ENCODE data around the gene CFAP58. TPM values are rescaled to one million over a fixed set of nuclear protein-coding genes. Genes with fewer than 3 reads are reported as not detected.

Gene CFAP58
- total and polyA plus RNA-seq, 4 donors, result 0.01 to 0.09 (median 0.08) TPM; not detected in 1

GRCh38 chr10:104304356-104304745 is 49.3 kb upstream of the CFAP58 start:
- Histone ChIP-seq H3K9me3 (ENCODE audit: control insufficient read depth in 4 of 4, low read length in 3 of 4) (no peaks in the 10 kb centered on the region), H3K27me3 (ENCODE audit: control insufficient read depth in 4 of 4, insufficient read depth in 4 of 4, low read length in 3 of 4) (no peaks in the 10 kb centered on the region), H3K36me3 (ENCODE audit: control insufficient read depth in 4 of 4, insufficient read depth in 3 of 4, low read depth in 1 of 4, low read length in 3 of 4) (no peaks in the 10 kb centered on the region), H3K27ac (ENCODE audit: low read depth in 1 of 2, low read length in 2 of 2) (no peak overlapping the region), H3K9ac (ENCODE audit: low read depth in 1 of 2, low read length in 2 of 2) (no peak overlapping the region), H3K4me1 (ENCODE audit: control insufficient read depth in 4 of 4, insufficient read depth in 4 of 4, low read length in 3 of 4) (peaks cover 0 to 12% (median 4%) of the 10 kb centered on the region in 4 donors), H3K4me3 (ENCODE audit: low read depth in 1 of 3, low read length in 3 of 3) (no peak overlapping the region)
- TF ChIP-seq FOXA2 (IDR thresholded peaks at IDR 0.05) (no peak), SP1 (IDR thresholded peaks at IDR 0.05) (no peak), RAD21 (IDR thresholded peaks at IDR 0.05) (no peak), FOXA1 (IDR thresholded peaks at IDR 0.05) (no peak), CTCF (IDR thresholded peaks at IDR 0.05; ENCODE audit: low read depth, low read length, missing input control) (no peak), REST (IDR thresholded peaks at IDR 0.05) (no peak)
- 87% methylated on average over 4 of the region's 4 CpGs for WGBS
- DNase-seq (ENCODE audit: low spot score), result no peak

- no peak overlapping the region for H3K4me3 ChIP-seq (ENCODE audit: low read depth in 1 of 3, low read length in 3 of 3)
- H3K27ac ChIP-seq (ENCODE audit: low read depth in 1 of 2, low read length in 2 of 2), result no peak overlapping the region
- 71% methylated on average over 8 of the region's 8 CpGs for WGBS
Measured at GRCh38 chr10:104304927-104305326, 48.7 kb upstream of the CFAP58 start.

More at GRCh38 chr10:104304927-104305326, 48.7 kb upstream of the CFAP58 start:
- DNase-seq (ENCODE audit: low spot score), result no peak
- H3K9me3 ChIP-seq (ENCODE audit: control insufficient read depth in 4 of 4, low read length in 3 of 4), result no peaks in the 10 kb centered on the region
- no peaks in the 10 kb centered on the region for H3K27me3 ChIP-seq (ENCODE audit: control insufficient read depth in 4 of 4, insufficient read depth in 4 of 4, low read length in 3 of 4)
- peaks cover 0 to 12% (median 5%) of the 10 kb centered on the region in 4 donors for H3K4me1 ChIP-seq (ENCODE audit: control insufficient read depth in 4 of 4, insufficient read depth in 4 of 4, low read length in 3 of 4)
- H3K9ac ChIP-seq (ENCODE audit: low read depth in 1 of 2, low read length in 2 of 2), result no peak overlapping the region
- TF ChIP-seq ATF3 (IDR thresholded peaks at IDR 0.05), result no peak
- TF ChIP-seq HNF4G (IDR thresholded peaks at IDR 0.05), result no peak
- TF ChIP-seq CTCF (IDR thresholded peaks at IDR 0.05; ENCODE audit: low read depth, low read length, missing input control), result no peak
- TF ChIP-seq GABPA (IDR thresholded peaks at IDR 0.05 in 1 of 2, conservative IDR thresholded peaks at IDR 0.05 in 1 of 2), result no peak
- peak in 1 of 2 donors; percentile 7 for TF ChIP-seq RXRA (IDR thresholded peaks at IDR 0.05)
- peak; percentile 14 for TF ChIP-seq NR2F2 (IDR thresholded peaks at IDR 0.05)
- TF ChIP-seq EGR1 (IDR thresholded peaks at IDR 0.05; ENCODE audit: low read depth in 2 of 2), result no peak
- no peak for TF ChIP-seq ZBTB33 (IDR thresholded peaks at IDR 0.05)
- no peak for TF ChIP-seq YY1 (IDR thresholded peaks at IDR 0.05)
- TF ChIP-seq SP1 (IDR thresholded peaks at IDR 0.05), result peak; percentile 35
- no peak for TF ChIP-seq JUND (IDR thresholded peaks at IDR 0.05)
- TF ChIP-seq FOXA1 (IDR thresholded peaks at IDR 0.05), result no peak
- TF ChIP-seq MAX (IDR thresholded peaks at IDR 0.05), result no peak
- TF ChIP-seq HNF4A (conservative IDR thresholded peaks at IDR 0.05), result no peak
- TF ChIP-seq RAD21 (IDR thresholded peaks at IDR 0.05), result no peak
- H3K36me3 ChIP-seq (ENCODE audit: control insufficient read depth in 4 of 4, insufficient read depth in 3 of 4, low read depth in 1 of 4, low read length in 3 of 4), result no peaks in the 10 kb centered on the region

All from liver (tissue), 9 donors.